Fibroblast of the aortic adventitia (primary cell): ENCODE measurements around the gene ALPG. TPM values are rescaled to one million over a fixed set of nuclear protein-coding genes. Genes with fewer than 3 reads are reported as not detected.
"Not testable (repeated sequence)": the region's sequence is repeated elsewhere in the genome, so short reads cannot be mapped to it uniquely, and the experiment has no call there.

Source experiments
- DNase-seq: peaks from one replicate; pipeline ENCODE4 v3.0.0-alpha.2; 2010; ENCODE audit warnings: low read depth
- H3K4me3 ChIP-seq: 2 replicates; pipeline ENCODE4 v1.5.1; 2011; ENCODE audit warnings: low read depth, mild to moderate bottlenecking, control low read depth, low read length, moderate library complexity
- total RNA-seq: library from RNA; depleted of rRNA; stranded (reverse); fragments of >200 nt; gene quantifications from 2 replicates; pipeline ENCODE4 v1.2.3, GENCODE V29; 2012; ENCODE audit warnings: low replicate concordance
- TF ChIP-seq, protein P1 (sequence below): IDR thresholded peaks from 2 replicates; pipeline ENCODE4 v1.5.1; 2011; ENCODE audit warnings: mild to moderate bottlenecking, low read length, control low read depth, inconsistent platforms; ENCODE audit not compliant: insufficient read depth

ALPG gene
- total RNA-seq, 1 donor, result not detected

DNA sequence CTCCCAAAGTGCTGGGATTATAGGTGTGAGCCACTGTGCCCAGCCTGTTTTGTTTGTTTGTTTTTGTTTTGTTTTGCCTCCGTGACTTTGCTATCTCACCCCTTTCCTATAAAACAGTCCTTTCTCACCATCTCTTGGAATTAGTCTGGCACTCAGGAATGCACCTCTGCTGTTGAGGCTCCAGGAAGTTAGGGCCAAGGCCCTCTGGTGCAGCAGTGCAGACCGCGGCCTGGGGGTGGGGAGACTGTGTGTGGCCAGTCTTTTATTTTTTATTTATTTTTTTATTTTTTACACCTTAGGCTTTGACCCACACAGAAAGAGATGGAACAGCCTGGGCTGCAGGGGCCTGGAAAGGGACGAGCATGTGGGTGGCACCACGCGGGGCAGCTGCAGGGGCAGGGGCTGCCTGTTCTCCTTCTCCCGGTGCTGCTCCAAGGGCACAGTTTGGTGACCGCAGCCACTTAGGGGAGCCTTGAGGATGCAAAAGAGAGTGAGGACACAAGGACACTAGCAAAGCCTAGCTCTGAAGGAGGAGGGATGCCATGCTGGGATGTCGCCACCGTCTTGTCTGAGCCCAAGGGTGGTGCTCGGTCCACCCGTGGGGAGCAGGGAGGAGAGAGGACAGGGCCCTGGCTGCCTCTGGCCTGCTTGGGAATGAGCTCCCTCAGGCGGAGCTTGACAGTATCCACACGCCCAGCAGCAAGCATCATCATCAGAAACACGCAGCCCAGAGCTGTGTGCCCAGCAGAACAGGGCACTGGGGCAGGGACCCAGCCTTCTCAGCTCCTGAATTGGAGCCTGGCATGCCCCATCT, 29.9 kb downstream of the ALPG start:
- TF ChIP-seq, protein P1, sequence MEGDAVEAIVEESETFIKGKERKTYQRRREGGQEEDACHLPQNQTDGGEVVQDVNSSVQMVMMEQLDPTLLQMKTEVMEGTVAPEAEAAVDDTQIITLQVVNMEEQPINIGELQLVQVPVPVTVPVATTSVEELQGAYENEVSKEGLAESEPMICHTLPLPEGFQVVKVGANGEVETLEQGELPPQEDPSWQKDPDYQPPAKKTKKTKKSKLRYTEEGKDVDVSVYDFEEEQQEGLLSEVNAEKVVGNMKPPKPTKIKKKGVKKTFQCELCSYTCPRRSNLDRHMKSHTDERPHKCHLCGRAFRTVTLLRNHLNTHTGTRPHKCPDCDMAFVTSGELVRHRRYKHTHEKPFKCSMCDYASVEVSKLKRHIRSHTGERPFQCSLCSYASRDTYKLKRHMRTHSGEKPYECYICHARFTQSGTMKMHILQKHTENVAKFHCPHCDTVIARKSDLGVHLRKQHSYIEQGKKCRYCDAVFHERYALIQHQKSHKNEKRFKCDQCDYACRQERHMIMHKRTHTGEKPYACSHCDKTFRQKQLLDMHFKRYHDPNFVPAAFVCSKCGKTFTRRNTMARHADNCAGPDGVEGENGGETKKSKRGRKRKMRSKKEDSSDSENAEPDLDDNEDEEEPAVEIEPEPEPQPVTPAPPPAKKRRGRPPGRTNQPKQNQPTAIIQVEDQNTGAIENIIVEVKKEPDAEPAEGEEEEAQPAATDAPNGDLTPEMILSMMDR, result no peak
- no peak for DNase-seq
- H3K4me3 ChIP-seq, result no peak overlapping the region

DNA sequence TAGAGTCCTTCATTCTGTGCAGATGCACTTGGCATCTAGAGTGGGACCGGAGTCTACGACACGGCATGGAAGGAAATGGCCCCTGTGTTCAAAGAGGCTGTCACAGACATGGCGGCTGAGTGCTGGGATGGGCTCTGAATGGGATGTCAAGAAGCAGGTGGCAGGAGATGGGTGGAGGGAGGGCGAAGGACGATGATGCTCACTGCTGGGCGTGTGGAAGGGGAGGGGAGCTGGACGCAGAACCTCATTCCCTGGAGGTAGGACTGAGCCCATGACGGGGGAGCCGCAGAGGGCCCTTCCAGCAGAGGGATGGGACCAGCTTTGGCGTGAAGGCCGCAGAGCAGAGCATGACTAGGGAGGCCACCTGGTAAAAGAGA, 30.5 kb downstream of the ALPG start:
- no peak for DNase-seq
- TF ChIP-seq, protein P1, result no peak
- no peak overlapping the region for H3K4me3 ChIP-seq

DNA sequence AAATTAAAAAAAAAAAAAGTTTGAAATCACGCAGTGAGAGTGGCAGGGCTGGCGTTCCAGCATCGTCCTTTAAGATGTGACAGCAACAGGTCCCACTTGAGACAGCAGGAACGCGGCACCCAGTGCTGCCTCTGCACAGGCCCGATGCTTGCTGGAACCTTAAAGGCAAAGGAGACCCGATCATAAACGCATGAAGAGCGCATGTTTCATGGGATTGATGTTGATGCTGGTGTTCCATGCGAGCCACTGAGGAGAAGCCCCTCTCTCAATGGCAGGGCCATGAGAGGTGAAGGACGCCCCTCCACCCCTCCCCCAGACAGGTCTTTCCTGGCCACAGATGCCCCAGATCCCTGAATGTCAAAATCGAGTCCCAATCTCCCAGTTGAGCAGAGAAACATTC, 31.4 kb downstream of the ALPG start:
- no peak overlapping the region for H3K4me3 ChIP-seq
- TF ChIP-seq, protein P1, result no peak
- DNase-seq, result no peak

DNA sequence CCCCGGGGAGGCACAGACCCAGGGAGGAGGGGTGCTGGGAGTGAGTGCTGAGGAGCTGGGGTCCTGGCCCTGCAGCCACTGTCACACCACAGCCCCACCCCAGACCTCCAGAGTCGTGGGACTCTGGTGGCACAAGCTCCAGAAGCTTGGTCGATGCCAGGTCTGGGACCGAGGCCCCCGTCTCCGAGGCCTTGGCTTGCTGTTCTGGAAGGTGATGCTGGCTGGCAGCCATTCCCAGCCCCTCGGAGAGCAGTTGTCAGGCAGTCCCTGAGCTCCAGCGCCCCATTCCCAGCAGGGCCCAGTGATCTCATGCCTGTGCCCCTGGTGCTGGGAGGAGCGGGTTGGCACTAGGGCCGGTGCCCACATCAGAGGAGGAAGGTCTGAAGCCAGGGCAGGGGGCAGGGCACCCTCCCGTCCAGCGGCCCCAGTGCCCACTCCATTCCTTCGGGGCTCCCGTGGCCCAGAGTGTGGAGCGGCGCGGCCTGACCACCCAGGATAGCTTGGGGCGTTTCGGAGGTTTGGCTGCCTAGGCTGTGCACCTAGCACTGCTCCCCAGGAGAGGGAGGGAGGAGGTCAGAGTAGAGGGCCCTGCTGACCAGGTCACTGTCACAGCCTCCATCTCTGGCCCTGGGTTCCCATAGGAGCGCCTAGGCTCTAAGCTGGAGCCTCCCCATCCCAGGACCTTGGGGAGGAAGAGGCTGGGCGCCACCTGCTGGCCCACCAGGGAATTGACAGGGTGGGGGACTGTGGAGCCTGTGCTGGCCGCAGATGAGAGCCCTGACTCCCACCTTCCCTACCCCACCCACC, 32.5 kb downstream of the ALPG start:
- no peak overlapping the region for H3K4me3 ChIP-seq
- TF ChIP-seq, protein P1, result peak; percentile 44
- peak; percentile 14 for DNase-seq

DNA sequence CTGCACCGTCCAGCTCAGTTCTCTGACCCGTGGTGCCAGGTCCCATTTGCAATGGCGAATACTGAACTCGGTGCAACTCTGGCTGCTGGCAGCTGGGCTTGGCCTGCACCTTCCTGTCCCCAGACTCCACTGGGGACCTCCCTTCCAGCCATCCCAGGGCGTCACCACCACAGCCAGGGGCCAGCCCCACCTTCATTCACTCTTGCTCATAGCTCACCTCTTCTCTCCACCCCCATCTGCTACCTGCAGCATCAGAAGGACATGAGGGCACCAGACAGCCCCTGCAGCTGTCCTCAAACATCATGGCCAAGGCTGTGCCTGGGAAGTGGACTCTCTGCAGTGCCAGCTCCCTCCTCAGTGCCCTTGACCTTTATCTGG, 33.1 kb downstream of the ALPG start:
- DNase-seq, result no peak
- H3K4me3 ChIP-seq, result no peak overlapping the region
- TF ChIP-seq, protein P1, result peak; percentile 8

DNA sequence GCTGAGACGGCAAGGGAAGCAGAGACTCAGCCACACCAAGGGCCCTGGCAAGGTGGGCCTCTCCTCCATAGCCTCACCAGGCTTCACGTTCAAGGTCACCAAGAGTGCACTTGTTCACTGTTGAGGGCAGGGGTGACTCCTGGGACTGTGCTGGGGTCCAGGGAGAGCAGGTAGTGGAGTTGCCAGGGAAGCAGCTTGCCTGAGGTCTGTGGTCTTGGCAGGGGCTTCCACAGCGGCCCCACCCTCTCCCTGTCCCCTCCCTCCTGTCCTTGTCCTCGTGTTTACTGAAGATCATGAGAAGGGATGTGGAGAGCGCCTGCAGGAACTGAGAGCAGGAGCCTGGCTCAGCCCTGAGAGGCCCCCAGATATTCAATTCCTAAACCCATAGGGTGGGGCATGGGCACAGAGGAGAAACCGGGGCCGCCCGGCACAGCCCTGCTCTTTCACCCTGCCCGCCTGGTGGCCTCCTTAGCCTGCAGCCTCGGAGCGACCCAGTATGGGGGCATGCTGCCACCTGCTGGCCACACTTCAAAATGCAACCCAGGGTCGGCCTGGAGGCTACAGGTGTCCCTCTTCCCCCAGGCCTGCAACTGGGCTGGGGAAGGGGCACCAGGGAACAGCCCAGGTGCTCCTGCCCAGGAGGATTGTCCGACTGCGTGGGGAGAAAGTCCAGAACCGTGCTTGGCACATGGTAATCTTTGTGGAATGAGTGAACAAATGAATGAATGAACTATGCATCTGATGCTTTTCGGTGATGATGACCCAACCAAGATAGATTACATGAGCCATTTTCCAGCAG, 33.8 kb downstream of the ALPG start:
- TF ChIP-seq, protein P1, result peak; percentile 88
- not testable (repeated sequence) for H3K4me3 ChIP-seq
- DNase-seq, result peak; percentile 63
